Measurements from ENCODE around the gene CUEDC2.

Gene CUEDC2

DNA sequence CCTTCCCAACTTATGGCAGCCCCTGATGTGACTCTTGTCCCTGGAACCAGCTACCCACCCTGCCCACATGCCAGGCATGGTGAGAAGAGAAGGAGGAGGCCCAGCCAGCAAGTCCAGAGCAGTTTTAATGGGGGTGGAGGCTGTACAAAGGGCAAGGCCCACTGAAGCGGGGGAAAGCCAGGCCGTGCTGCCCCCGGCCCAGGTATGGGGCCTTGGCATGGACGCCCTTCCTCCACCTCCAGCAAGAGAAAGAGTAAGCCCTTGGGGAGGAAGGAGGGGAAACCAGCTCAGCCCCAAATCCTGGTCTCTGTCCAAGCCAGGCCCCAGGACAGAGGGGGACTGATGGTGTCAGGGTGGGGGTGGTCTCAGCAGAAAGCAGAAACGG is 29.9 kb downstream of the CUEDC2 start:
- Histone ChIP-seq H3K79me2 (ENCODE audit: insufficient read depth, low read length) (no peaks in the 10 kb centered on the region), H3F3A (ENCODE audit: insufficient read depth) (no peaks in the 10 kb centered on the region), H2AFZ (ENCODE audit: low read depth, low read length, severe bottlenecking) (no peak overlapping the region), H3K9me3 (ENCODE audit: insufficient read depth, low read length) (no peaks in the 10 kb centered on the region), H3K4me3 (ENCODE audit: insufficient read depth, low read length, poor library complexity, severe bottlenecking) (no peak overlapping the region), H4K20me1 (ENCODE audit: low read depth, low read length) (no peaks in the 10 kb centered on the region), H3K4me2 (ENCODE audit: low read depth, low read length, poor library complexity, severe bottlenecking) (no peak overlapping the region), H3K27ac (ENCODE audit: low read depth, low read length) (no peak overlapping the region), H3K27me3 (ENCODE audit: low read length) (no peaks in the 10 kb centered on the region), H3K36me3 (ENCODE audit: low read length) (no peaks in the 10 kb centered on the region), H3K9ac (ENCODE audit: low read length) (no peak overlapping the region), H3K9me2 (replicated peaks; ENCODE audit: insufficient read depth, low read length) (no peaks in the 10 kb centered on the region)
- TF ChIP-seq CTCF (IDR thresholded peaks at IDR 0.05; ENCODE audit: insufficient read depth, low read length, poor library complexity, severe bottlenecking) (no peak), EZH2phosphoT487 (conservative IDR thresholded peaks at IDR 0.05; ENCODE audit: low read length) (no peak)

GRCh38 chr10:102401735-102402511 is 30.5 kb downstream of the CUEDC2 start:
- TF ChIP-seq CTCF (IDR thresholded peaks at IDR 0.05; ENCODE audit: insufficient read depth, low read length, poor library complexity, severe bottlenecking) (no peak), EZH2phosphoT487 (conservative IDR thresholded peaks at IDR 0.05; ENCODE audit: low read length) (no peak)
- Histone ChIP-seq H2AFZ (ENCODE audit: low read depth, low read length, severe bottlenecking) (no peak overlapping the region), H3K9me3 (ENCODE audit: insufficient read depth, low read length) (no peaks in the 10 kb centered on the region), H3K27me3 (ENCODE audit: low read length) (no peaks in the 10 kb centered on the region), H3K9ac (ENCODE audit: low read length) (no peak overlapping the region), H3K27ac (ENCODE audit: low read depth, low read length) (no peak overlapping the region), H3K4me3 (ENCODE audit: insufficient read depth, low read length, poor library complexity, severe bottlenecking) (no peak overlapping the region), H3K4me2 (ENCODE audit: low read depth, low read length, poor library complexity, severe bottlenecking) (no peak overlapping the region), H3F3A (ENCODE audit: insufficient read depth) (no peaks in the 10 kb centered on the region), H3K9me2 (replicated peaks; ENCODE audit: insufficient read depth, low read length) (no peaks in the 10 kb centered on the region), H4K20me1 (ENCODE audit: low read depth, low read length) (no peaks in the 10 kb centered on the region), H3K79me2 (ENCODE audit: insufficient read depth, low read length) (no peaks in the 10 kb centered on the region), H3K36me3 (ENCODE audit: low read length) (no peaks in the 10 kb centered on the region)

- no peaks in the 10 kb centered on the region for H4K20me1 ChIP-seq (ENCODE audit: low read depth, low read length)
- no peak overlapping the region for H3K9ac ChIP-seq (ENCODE audit: low read length)
- no peaks in the 10 kb centered on the region for H3K36me3 ChIP-seq (ENCODE audit: low read length)
- peaks cover 3% of the 10 kb centered on the region; the same call in 1 of the 2 replicates for H3K79me2 ChIP-seq (ENCODE audit: insufficient read depth, low read length)
- no peaks in the 10 kb centered on the region for H3K27me3 ChIP-seq (ENCODE audit: low read length)
- no peak overlapping the region for H3K4me3 ChIP-seq (ENCODE audit: insufficient read depth, low read length, poor library complexity, severe bottlenecking)
- H3K9me3 ChIP-seq (ENCODE audit: insufficient read depth, low read length): no peaks in the 10 kb centered on the region
- no peaks in the 10 kb centered on the region for H3K9me2 ChIP-seq (replicated peaks; ENCODE audit: insufficient read depth, low read length)
- H3F3A ChIP-seq (ENCODE audit: insufficient read depth): no peaks in the 10 kb centered on the region
- TF ChIP-seq EZH2phosphoT487 (conservative IDR thresholded peaks at IDR 0.05; ENCODE audit: low read length): no peak
- no peak for TF ChIP-seq CTCF (IDR thresholded peaks at IDR 0.05; ENCODE audit: insufficient read depth, low read length, poor library complexity, severe bottlenecking)
- no peak overlapping the region for H3K27ac ChIP-seq (ENCODE audit: low read depth, low read length)
- no peak overlapping the region for H3K4me2 ChIP-seq (ENCODE audit: low read depth, low read length, poor library complexity, severe bottlenecking)
- H2AFZ ChIP-seq (ENCODE audit: low read depth, low read length, severe bottlenecking): no peak overlapping the region
Observed at GRCh38 chr10:102401342-102401654, 31.1 kb downstream of the CUEDC2 start.
